GM18907 (cell line): ENCODE measurements around the gene NSDHL.

Experiments
- ATAC-seq: cut with Tn5 transposase; IDR thresholded peaks from one replicate; pipeline ENCODE4 v1.9.1; 2021; ENCODE audit warnings: mild to moderate bottlenecking, moderate library complexity; ENCODE audit not compliant: unreplicated experiment

Gene NSDHL

GRCh38 chrX:152892999-152893891 lies 62.4 kb downstream of the NSDHL start:
- no peak for ATAC-seq

- no peak for ATAC-seq
Observed at GRCh38 chrX:152893980-152894610, 63.2 kb downstream of the NSDHL start.

GRCh38 chrX:152895121-152895520 lies 64.3 kb downstream of the NSDHL start:
- no peak for ATAC-seq

- no peak for ATAC-seq
Observed at GRCh38 chrX:152895724-152896420, 65.0 kb downstream of the NSDHL start.

- no peak for ATAC-seq
Observed at GRCh38 chrX:152896450-152896849, 65.6 kb downstream of the NSDHL start.

- ATAC-seq = no peak
Observed at GRCh38 chrX:152897222-152898131, 66.6 kb downstream of the NSDHL start, which contains the start of gene ZNF185. ZNF185 (plus strand) TSS chrX:152898067; CDS start chrX:152914490, 16,423 bp downstream.

GRCh38 chrX:152898442-152898841 lies 67.6 kb downstream of the NSDHL start:
- ATAC-seq = no peak

GRCh38 chrX:152899111-152899873 lies 68.4 kb downstream of the NSDHL start:
- no peak for ATAC-seq

GRCh38 chrX:152899874-152900719 lies 69.2 kb downstream of the NSDHL start:
- ATAC-seq = no peak

GRCh38 chrX:152900937-152901445 lies 70.1 kb downstream of the NSDHL start:
- no peak for ATAC-seq

GRCh38 chrX:152901816-152902501 lies 71.1 kb downstream of the NSDHL start:
- no peak for ATAC-seq

- no peak for ATAC-seq
Observed at GRCh38 chrX:152902502-152902820, 71.6 kb downstream of the NSDHL start.

GRCh38 chrX:152903589-152903988 lies 72.7 kb downstream of the NSDHL start:
- no peak for ATAC-seq

GRCh38 chrX:152904151-152905080 lies 73.6 kb downstream of the NSDHL start:
- no peak for ATAC-seq

- no peak for ATAC-seq
Observed at GRCh38 chrX:152905081-152905420, 74.2 kb downstream of the NSDHL start.

GRCh38 chrX:152907084-152907651 lies 76.3 kb downstream of the NSDHL start:
- no peak for ATAC-seq

- ATAC-seq = no peak
Observed at GRCh38 chrX:152908486-152908885, 77.6 kb downstream of the NSDHL start.
